Right renal cortex interstitium (tissue), 3 donors: ENCODE data around the gene SNRNP48. TPM values are rescaled to one million over a fixed set of nuclear protein-coding genes. Genes with fewer than 3 reads are reported as not detected.

Source experiments
- DNase-seq, 3 donors: peaks; one replicate each; pipeline ENCODE4 v3.0.0-alpha.2; 2013; ENCODE audit warnings: low read depth in 3 of 3, low spot score in 2 of 3
- polyA plus RNA-seq, 3 donors: library from polyadenylated mRNA; unstranded; fragments of 120-200 nt; gene quantifications; one replicate each; pipeline ENCODE4 v1.2.1, GENCODE V29; 2013; ENCODE audit not compliant: insufficient read length in 3 of 3

SNRNP48 gene
- polyA plus RNA-seq, 3 donors = 18.3 to 20.9 (median 18.7) TPM

DNA sequence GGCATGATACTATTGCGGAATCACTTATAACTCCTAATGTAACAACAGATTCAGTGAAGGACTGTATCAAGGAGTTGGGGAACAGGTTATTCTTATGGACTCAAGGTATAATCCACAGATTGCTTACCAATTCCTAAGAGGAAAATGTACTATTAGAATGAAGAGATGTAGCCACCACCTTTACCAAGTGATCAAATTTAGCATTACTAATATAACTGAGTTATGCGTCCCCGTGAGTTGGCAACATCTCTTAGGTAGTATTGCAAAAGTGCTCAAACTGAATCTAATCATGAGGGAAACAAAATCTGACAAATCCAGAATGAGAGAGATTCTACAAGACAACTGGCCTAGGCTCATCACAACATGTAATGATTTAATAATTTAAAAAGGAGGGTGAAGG, 777 bp upstream of the SNRNP48 start:
- DNase-seq = no peak

DNA sequence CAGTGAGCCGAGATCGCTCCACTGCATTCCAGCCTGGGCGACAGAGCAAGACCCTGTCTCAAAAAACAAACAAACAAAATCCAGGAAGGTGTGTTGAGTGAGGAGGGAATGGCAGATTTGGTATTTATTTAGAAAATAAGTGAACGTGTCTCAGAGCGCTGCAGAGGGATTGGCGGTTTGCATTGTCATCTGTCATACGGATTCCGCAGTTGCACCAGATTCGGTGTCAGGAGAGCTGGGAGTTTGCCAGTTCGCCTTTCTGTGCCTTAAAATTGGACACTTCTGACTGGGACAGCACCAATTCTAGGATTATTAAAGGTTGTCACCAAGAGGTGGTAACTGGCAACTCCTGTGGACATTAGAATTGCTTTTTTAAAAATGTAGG, 912 bp downstream of the SNRNP48 start:
- DNase-seq = no peak

DNA sequence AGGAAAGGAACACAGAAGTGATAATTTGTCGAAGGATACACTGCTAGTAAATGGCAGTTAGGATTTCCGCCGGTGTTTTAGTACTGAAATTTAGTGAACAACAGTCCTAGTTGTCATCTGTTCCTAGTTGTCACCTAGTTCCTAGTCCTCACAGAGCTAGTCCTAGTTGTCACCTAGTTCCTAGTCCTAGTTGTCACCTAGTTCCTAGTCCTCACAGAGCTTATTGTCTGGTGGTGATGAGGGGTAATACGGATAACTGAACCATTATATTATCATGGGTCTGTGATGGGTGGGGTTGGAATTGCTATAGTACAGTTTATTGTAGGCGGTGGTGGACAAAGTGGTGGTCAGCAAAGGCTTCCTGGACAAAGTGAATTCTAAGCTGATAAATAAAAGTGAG, 1.8 kb downstream of the SNRNP48 start:
- no peak for DNase-seq

DNA sequence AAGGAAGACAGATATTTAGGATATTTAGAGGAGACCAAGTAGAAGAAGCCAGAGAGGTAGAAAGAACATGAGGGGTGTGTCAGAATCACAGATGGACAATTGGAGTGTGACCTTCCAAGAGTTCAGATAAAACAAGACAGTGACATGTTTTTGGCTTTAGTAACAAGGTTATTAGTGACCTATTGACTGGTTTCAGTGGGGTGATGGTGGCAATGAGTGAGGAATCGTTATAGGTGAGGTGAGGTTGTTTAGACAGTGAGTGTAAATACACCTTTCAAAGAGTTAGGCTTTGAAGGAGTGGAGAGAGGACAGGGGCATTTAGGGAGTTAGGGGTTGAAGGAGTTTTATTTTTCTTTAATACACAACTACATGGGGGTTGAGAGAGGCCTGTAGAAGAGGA, 3.2 kb downstream of the SNRNP48 start:
- DNase-seq = no peak

DNA sequence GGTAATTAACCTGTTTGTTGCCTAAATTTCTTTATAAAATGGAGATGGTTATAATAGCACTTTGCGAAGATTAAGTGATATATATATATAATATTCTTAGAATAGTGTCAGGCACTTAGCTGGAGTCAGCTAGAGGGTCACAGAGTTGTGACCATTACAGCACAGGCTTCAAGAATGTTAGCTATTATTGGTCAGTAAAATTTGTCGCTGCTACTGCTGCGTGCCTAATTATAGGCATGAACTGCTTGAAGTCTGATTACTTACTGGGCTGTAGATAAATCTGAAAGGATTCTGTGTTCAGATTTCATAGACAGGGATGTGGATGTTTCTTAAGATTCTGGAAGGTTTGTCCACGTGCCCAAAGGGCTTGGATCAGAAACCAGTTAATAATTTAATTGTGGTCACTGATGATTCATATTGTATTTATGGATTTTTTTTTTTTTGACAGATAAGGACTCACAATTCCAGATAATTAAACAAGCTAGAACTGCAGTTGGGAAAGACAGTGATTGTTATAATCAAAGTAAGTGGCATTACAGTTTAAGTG, 4.7 kb downstream of the SNRNP48 start:
- no peak for DNase-seq

DNA sequence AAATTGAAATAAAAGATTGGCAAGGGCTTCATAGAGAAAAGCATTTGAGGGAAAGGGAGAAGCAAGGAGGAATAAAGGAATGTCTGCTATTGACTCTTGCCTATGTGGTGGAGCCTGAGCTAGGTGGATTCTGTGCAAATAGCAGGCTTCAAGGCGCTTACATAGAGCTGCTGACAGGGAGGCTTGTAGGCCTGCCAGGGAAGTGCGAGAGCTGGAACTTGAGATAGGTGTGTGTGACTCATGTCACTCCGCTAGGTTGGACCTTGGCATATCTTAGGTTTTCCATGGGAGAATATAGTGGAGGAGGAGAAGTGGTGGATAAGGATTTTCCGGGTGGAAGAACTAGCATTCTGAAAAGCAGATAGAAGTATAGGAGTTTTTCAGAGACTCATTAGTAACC, 14.0 kb downstream of the SNRNP48 start:
- DNase-seq = no peak

DNA sequence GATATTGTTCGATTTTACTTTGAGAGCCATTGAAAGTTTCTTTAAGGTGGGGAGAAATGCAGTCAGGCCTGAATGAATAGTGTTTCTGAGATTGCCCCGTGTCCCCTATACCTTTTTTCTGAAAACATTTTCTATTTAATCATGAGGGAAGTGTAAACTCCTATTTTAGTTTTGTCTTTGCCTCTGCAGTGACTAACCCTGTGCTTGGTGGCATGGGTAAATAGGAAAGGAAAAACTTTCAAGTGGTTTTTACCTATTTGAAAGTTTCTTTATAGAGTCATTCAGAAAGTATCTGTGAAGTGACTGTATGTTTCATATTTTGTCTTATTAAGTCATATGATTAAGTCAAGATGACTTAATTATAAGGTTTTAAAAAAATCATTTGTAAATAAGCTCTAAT, 14.5 kb downstream of the SNRNP48 start:
- DNase-seq = no peak

DNA sequence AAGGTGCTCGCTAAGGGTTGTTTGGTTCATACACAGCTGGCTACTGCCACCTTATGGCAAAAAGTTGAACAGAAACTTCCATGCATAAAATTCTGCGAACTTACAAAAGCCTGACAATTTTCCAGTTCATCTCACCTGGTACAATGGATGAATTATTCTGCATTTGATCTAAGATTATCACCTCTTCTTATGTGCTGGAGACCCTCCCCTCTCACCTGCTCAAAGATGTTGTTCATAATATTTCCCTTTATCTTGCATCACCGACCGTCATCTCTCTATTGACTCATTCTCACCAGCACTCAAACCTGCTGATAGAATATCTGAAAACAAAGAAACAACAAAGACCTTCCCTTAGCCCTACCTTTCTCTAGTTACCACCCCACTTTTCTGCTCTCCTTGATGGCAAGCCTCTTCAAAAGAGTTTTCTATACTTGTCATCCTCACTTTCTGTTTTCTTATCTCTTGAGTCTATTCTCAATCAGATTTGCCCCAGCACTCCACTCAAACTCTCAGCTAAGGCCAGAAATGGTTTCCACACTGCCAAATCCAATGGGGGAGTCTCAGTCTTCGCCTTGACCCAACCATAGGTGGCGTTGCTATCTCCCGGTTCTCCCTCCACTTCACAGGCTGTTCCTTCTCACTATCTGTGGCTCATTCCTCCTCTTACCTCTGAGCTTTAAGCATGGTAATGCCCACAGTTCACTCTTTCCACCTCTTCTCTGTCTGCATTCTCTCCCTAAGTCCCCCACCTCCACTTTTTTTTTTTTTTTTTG, 25.8 kb downstream of the SNRNP48 start:
- peak; percentile 25 to 65 (median 52) for DNase-seq

DNA sequence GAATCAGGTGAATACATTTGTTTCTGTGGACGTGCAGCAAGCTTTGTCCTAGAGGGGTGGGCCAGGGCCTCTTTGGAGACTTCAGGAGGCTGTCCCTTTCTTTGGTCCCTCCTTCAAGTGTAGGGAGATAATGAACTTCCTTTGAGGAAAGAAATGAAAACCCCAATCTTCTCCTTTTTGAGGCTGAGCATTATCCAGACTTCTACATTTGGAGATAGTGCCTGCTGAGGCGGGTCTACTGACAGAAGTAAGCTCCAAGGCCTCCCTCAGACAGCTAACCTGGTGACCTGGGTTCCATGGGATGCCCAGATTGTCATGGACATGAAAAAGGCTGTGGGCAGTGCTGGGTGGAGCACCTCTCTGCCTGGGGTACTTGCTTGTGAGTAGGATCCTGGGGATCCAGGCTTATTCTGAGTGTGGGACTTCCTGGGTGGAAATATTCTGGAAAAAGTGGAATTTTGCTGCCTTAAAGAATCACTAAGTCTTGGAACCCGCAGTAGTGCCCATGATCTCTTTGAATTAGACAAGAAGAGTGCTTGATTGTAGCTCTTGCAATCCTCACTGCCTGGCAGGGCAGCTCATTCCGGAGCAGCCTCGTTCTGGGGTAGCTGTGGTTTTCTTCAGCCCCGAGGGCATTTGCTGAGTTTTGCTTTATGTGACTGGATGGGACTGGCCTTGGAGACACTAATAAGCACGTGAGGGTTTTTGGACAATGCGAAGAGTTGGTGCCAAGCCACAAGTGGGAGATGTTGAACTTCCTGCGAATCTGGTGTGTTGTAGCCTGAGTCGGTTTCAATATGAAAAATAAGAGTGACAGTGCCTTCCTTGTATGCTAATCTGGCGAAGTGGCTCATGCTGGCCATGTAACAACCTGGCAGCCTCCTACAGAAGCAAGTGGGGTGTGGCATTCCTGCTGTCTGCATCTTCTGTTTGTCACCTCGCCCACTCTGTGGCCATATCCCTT, 28.1 kb downstream of the SNRNP48 start:
- DNase-seq = no peak

DNA sequence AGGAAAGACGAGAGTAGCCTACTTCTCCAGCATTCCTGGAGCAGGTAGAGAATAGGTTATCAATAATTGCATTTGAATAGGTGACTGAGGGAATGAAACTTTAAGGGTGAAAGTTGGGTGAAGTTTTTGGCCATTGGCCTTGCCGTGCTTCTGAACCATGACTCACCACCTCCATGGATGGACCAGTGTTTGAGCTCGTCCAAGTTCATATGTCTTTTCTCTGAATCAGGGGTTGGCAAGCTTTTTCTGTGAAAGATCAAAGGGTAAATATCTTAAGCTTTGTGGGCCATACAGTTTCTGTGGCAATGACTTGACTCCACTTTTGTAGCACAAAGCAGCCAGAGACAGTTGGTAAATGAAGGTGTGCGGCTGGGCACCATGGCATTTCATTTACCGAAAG, 31.8 kb downstream of the SNRNP48 start:
- no peak for DNase-seq

DNA sequence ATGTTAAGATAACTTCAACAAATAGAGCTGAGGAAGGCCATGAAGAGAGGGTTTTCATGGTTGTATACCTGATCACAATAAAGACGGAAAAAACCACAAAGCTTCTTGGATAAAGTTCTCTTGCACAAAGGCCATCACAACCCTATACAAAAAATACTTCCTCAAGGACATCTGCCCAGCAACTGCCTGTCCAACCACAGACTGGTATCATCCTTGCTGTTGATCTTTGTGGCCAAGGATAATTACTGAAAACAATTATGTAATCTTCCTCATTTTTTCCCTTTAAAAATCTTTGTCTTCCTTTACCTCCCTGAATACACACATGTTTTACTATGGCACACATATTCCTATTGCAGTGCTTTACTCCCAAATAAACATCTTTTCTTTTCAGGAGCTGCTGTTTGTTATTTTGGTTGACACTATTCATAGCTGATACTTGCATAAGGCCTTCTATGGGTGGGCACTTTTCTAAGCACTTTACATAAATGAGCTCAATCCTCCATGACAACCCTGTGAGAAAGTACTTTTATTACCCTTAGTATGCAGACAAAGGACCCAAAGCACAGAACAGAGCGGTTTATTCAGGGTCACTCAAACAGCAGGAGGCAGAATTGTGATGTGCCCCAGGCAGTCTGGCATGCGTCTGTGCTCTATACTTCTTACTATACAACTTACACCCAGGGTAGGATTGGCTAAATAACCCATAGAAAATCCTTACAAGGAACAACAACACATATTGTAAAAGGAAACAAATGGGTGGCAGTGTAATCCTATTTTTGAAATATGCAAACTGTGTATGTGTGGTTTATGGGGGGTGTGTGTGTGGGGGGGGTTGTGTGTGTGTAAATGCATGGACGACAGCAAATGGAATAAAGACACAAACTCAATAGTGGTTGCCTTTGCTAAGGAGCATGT, 35.1 kb downstream of the SNRNP48 start:
- DNase-seq = no peak

DNA sequence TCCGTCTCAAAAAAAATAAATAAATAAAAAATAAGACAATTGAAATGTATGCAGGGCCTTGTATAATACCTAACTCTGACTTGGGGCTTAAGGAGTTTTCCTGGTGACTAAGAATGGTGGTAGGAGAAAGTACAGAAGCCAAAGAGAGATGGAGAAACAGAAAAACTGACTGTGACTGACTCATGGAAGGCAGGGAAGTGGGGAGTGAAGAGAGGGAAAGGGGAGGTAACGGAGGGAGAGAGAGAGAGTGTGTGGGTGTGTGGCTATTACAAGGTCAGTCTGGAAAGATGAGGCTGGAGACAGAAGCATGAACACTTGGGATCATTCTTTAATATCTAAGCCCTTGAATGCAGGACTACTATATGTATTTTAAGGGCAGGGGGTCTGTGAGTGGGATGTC, 38.5 kb downstream of the SNRNP48 start:
- DNase-seq = no peak

DNA sequence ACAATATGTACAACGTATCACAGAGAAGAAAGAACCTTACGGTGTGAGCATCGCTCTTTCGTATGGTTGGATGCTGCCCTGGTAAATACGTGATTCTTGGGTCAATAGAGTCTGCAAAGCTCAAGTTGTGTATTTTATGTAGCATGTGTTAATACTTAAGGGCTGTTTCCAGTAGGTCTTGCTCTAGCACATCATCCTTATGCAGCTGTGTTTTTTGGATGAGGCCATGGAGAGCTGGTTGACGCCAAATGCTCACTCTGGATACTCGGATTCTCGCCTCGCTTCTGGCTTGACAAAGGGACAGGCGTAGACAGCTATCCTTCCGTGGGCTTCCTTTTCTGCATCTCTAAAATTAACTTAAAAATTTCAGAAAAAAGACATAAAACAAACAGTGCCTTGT, 38.9 kb downstream of the SNRNP48 start:
- no peak for DNase-seq

DNA sequence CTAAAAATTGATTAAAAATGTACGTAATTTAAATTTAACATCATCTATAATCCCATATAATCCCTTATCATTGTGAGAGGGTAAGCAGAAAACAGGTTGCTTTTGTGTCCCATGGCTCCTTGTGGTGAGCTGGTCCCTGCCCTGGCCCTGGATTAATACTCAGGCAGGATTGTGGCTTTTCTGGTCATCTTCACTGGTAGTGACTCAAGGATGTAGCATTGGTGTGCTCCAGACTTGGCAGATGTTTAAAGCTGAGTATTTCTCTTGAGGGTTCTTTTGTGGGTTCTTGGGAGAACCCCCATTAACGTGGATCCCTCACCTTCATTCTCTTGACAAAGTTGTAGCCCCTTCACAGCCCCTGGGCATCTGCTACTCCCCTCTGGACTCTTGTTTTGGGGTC, 39.3 kb downstream of the SNRNP48 start:
- no peak for DNase-seq

DNA sequence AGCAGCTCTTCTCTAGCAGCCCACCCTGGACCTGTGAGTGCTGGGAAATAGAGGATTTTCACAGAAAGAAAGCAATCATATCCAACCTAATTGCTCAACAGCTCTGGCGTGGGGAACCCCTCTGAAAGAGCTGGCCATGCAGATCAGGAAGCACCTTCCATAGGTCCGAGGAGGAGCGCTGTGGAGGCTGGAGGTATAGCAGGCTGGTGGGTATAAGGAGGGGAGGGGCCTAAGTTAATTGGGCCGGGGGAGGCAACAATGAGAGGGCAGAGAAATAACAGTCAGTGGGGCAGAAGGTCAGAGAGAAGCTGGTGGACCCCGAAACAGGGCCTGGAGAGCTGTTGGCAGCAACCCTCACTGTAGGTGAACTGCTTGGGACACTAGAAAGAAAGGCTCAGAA, 40.8 kb downstream of the SNRNP48 start:
- no peak for DNase-seq

DNA sequence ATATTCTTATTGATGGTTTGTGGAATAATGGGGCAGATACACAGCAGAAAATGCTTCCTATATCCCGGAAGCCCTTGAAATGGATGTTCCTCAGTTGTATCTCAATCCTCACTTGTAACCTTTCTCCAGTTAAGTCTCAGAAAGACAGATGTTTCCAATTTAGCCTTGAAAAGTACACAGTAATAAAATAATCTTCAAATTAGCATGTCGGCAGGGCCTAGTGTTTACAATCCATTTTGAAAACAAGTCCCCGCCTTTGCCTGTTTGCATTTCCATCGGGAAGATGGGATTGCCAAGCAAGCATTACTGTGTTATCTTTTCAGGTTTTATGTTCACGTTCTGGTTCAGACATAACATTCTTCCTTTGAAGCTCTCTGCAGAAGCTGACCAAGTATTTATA, 41.5 kb downstream of the SNRNP48 start:
- no peak for DNase-seq

DNA sequence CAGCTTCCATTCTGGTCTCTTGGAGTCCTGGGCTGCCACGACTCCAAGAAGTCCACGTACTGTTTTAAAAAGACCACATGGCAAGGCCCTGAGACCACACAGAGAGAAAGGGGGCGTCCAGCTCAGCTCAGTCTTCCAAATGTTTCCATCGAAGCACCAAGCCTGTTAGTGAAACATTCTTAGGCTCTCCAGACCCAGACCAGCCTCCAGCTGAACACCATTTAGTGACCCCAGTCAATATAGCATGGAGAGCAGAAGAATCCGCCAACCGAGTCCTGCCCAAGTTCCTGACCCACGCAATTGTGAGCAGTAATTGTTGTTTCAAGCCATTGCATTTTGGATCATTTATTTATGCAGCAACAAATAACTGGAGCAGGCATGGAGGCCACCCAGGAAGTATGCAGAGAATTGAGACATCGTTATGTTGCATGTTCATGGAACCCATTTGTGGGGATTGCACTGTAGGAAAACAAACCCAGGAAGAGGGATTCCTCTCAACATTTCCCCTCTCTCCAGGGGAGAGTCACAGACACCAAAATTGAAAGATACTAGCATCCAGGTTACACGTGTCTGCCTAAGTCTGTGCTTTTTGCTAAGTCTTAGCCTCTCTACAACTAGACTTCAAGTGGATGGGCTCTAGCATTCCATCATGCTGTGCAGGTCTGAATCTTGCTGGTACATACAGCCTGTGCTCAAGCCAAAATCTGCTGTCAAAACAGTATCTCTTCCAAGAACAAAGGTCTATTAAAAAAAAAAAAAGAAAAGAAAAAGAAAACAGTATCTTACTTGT, 42.7 kb downstream of the SNRNP48 start:
- no peak for DNase-seq

DNA sequence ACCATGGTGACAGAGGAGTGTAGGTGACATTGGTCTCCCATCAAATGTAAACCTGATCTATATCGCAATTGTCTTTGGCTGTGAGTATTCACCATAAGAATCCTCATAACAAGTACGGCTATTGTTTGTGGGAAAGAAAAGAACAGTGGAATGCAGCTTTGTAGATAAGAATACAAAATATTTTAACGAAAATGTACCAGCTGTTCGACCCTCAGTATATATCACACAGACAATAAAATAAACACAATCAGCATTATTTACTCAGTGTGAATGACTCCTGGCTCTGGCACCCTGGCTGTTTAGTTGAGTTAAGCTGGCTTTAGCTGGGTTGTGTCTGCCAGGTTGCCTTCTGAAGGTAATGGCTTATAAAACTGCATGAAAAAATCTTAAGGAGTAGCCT, 43.4 kb downstream of the SNRNP48 start:
- DNase-seq = no peak

DNA sequence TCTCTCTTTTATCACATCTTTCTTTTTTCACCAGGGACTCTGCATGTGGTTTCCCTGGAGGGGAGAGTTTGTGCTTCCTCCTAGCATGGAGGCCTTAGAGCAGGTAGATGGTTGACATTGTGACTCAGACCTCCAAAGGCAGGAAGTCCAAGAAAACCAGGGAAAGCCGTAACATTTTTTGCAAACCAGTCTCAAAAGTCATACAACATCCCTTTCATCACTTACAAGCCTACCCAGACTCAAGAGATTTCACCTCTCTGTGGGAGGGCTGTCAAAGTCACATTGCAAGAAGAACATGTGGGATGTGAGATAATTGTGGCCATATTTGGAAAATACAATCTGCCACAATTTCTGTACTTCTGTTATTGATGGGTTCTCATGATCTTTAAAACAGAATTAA, 46.2 kb downstream of the SNRNP48 start:
- DNase-seq = no peak

DNA sequence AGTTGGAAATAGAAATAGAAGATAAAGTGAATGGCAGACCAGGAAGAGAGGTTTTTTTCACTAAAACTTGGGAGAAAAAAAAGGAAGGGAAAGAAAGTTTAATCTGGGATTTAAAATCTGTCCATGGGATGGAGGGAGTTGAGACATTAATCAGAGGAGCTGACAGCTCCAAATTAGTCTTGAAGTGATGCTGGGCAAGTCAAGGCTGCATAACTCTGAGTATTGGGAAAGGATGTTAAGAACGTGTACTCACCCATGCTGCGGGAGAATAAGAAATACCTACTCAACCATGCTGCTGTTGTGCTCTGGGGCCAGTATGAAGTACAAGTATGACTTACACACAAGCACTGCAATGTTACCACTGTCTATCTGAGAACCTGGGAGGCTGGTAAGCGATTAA, 47.5 kb downstream of the SNRNP48 start:
- DNase-seq = no peak
